Mammary microvascular endothelial cell (primary cell): Measurements from ENCODE around the gene TNFRSF17. TPM values are rescaled to one million over a fixed set of nuclear protein-coding genes. Genes with fewer than 3 reads are reported as not detected.

Source experiments
- total RNA-seq: library from RNA; depleted of rRNA; stranded (reverse); fragments of >200 nt; gene quantifications from 2 replicates; pipeline ENCODE4 v1.2.3, GENCODE V29; 2015

The TNFRSF17 gene
- total RNA-seq = not detected in 2 replicates

GRCh38 chr16:11964761-11965551 is at the start of gene TNFRSF17:
Gene TNFRSF17, plus strand, starts transcription at chr16:11965210. Its CDS starts 115 bp downstream, at chr16:11965325.

GRCh38 chr16:11915644-11916523 is 49.1 kb upstream of the TNFRSF17 start, which contains the start of gene GSPT1:
Gene GSPT1, minus strand, starts transcription at chr16:11915956. Its CDS starts 236 bp downstream, at chr16:11915720.

GRCh38 chr16:11941945-11942344 is 23.1 kb upstream of the TNFRSF17 start, which contains the start of gene NPIPB2:
Gene NPIPB2, minus strand, starts transcription at chr16:11942045. Its CDS starts 0 bp downstream, at chr16:11942045.

Other genes with a start within 250 kb of the TNFRSF17 start
- gene TXNDC11, start 222.4 kb upstream of the TNFRSF17 start, total RNA-seq = 52.2 and 58.7 TPM in 2 replicates
- 27.8 and 28.5 TPM in 2 replicates for gene ZC3H7A, start 168.0 kb upstream of the TNFRSF17 start, total RNA-seq
- 138 and 152 TPM in 2 replicates for gene RSL1D1, start 113.7 kb upstream of the TNFRSF17 start, total RNA-seq
- 100 and 102 TPM in 2 replicates for gene GSPT1, start 49.3 kb upstream of the TNFRSF17 start, total RNA-seq
- 0.30 and 0.60 TPM in 2 replicates for gene NPIPB2, start 23.2 kb upstream of the TNFRSF17 start, total RNA-seq
- gene SNX29, start 11.5 kb downstream of the TNFRSF17 start, total RNA-seq = 8.9 and 9.1 TPM in 2 replicates